Activated naive CD4-positive, alpha-beta T cell treated with anti-CD3 and anti-CD28 coated beads for 36 hours (primary cell): ENCODE results near the gene LCN12. TPM values are rescaled to one million over a fixed set of nuclear protein-coding genes. Genes with fewer than 3 reads are reported as not detected.

Source experiments
- CTCF ChIA-PET: fragments of 350-600 bp; sonication (Branson Sonifier 250); formaldehyde crosslinking; loops from one replicate; lab custom pipeline; 2021; ENCODE audit warnings: antibody characterized with exemption; lab: Charles Lee
- DNase-seq: peaks from one replicate; pipeline ENCODE4 v3.0.0-alpha.2; 2020
- H3K27ac Mint-ChIP-seq: one replicate; pipeline ENCODE4 v1.8.0; 2021; ENCODE audit warnings: mild to moderate bottlenecking, mixed read lengths
- H3K27me3 Mint-ChIP-seq: one replicate; pipeline ENCODE4 v1.8.0; 2021; ENCODE audit warnings: low read depth, mixed read lengths
- H3K36me3 Mint-ChIP-seq: one replicate; pipeline ENCODE4 v1.8.0; 2021; ENCODE audit warnings: low read depth, mixed read lengths
- H3K4me1 Mint-ChIP-seq: one replicate; pipeline ENCODE4 v1.8.0; 2021; ENCODE audit warnings: low read depth, mixed read lengths
- H3K4me3 Mint-ChIP-seq: one replicate; pipeline ENCODE4 v1.8.0; 2021; ENCODE audit warnings: mild to moderate bottlenecking, moderate library complexity, mixed read lengths
- H3K9me3 Mint-ChIP-seq: one replicate; pipeline ENCODE4 v1.8.0; 2021; ENCODE audit warnings: mixed read lengths
- intact Hi-C: fragments of 100-400 bp; cut with micrococcal nuclease; formaldehyde crosslinking; loops from one replicate; pipeline ENCODE4 v1.15.1; 2023
- total RNA-seq, 2 experiments: library from RNA; stranded (reverse); gene quantifications; one replicate each; pipeline ENCODE4 v1.2.3, GENCODE V29; 2021

Gene LCN12
- total RNA-seq, 2 experiments from 2014 or later: 1.1 to 1.9 TPM

DNA sequence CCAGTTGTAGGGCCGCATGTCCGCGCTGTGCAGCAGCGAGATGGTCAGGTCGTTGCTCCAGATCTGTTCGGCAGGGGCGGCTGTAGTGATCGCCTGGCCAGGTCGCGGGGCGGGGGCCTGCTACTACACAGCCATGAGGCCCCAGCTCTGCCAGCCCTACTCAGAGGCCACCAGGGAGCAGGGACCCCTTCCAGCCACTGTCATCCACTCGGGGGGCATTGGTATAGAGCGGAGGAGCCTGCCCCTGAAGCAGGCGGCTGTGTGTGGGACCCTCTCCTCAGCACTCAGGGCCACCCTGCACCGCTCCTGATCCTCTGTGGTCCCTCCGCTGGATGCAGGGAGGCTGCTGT, 9.2 kb upstream of the LCN12 start:
- Mint-ChIP-seq H3K27me3 (no peaks in the 10 kb centered on the region), H3K4me1 (peaks cover 9% of the 10 kb centered on the region), H3K27ac (no peak overlapping the region), H3K4me3 (peak overlapping the region; percentile 59), H3K9me3 (no peaks in the 10 kb centered on the region), H3K36me3 (peaks cover 20% of the 10 kb centered on the region)
- DNase-seq: no peak
- intact Hi-C loops: loop anchor here (1.0 kb wide), 1 partner anchor 41 kb away; no protein-coding TSS in a partner anchor
- CTCF ChIA-PET: no interaction called here

DNA sequence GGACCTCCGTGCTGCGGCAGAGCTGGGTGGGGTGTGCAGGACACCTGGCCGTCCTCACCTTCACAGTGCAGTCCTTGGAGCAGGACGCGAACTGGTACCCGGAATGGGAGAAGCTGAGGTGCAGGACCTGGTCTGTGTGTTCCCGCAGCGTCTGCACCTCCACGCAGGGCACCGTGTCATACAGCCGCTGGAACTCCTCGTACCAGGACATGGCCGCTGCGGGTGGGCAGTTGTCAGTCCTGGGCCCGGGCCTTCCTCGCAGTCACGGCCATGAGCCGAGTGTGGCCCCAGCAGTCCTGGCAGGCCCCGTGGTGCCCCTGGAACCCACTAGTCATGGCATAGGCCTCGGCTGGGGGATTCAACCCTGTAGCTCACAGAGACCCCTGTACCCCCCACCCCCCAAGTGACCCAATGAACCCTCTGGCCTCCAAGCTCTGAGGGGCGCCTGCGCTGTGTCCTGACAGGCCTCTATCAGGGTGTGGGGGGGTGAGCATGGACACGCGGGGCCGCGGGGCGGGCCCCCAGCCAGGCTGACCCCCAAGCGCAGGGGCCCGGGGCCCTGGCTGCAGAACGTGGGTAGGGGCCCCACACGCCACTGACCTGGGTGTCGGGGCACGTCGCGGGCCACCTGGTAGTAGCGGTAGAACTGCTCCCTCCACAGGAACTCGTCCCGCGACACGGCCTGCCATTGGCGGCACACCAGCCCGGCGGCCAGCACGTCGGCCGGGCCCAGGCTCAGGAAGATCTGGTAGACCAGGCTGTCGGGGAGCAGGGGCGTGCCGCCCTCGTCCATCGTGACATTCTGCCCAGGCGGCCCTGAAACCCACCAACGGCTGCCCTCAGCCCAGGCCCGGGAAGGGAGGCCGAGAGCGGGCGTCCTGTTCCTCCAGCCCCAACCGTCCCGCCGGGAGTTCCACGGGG, 8.5 kb upstream of the LCN12 start:
- Mint-ChIP-seq H3K36me3 (peaks cover 18% of the 10 kb centered on the region), H3K27ac (peak overlapping the region; percentile 74), H3K4me1 (peaks cover 9% of the 10 kb centered on the region), H3K27me3 (no peaks in the 10 kb centered on the region), H3K9me3 (no peaks in the 10 kb centered on the region), H3K4me3 (peak overlapping the region; percentile 77)
- CTCF ChIA-PET: interaction anchor here (0.9 kb wide), 1 partner anchor 56 kb away, joined by 3 read pairs; no protein-coding TSS in a partner anchor
- intact Hi-C loops: loop anchor here (1.0 to 2.0 kb wide), 5 partner anchors 41 to 153 kb away; partner anchors contain the start of genes AJM1, MAN1B1 and TMEM141
- peak; percentile 57 for DNase-seq

DNA sequence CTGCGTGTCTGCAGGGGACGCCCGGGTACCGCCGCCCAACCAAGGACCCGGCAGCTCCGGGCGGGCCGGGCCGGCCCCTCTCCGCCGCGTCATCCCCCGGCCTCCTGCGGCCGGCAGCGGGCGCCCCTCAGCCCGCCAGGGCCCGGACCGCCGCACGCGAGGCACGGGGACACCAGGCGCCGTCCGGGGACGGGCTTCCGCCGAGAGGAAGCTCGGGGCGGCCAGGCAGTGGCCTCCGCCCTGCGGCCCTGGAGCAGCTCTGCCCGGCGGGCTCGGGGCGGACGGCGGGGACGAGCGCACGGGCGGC, 7.9 kb upstream of the LCN12 start:
- H3K36me3 Mint-ChIP-seq: peaks cover 14% of the 10 kb centered on the region
- H3K9me3 Mint-ChIP-seq: no peaks in the 10 kb centered on the region
- H3K4me3 Mint-ChIP-seq: peak overlapping the region; percentile 77
- H3K27ac Mint-ChIP-seq: peak overlapping the region; percentile 74
- intact Hi-C loops: loop anchor here (1.0 to 2.0 kb wide), 4 partner anchors 62 to 153 kb away; partner anchors contain the start of genes AJM1, MAN1B1 and TMEM141
- CTCF ChIA-PET: interaction anchor here (0.8 to 0.9 kb wide), 2 partner anchors 57 to 101 kb away, joined by 3 read pairs; no protein-coding TSS in a partner anchor
- no peak for DNase-seq
- no peaks in the 10 kb centered on the region for H3K27me3 Mint-ChIP-seq
- peaks cover 9% of the 10 kb centered on the region for H3K4me1 Mint-ChIP-seq

DNA sequence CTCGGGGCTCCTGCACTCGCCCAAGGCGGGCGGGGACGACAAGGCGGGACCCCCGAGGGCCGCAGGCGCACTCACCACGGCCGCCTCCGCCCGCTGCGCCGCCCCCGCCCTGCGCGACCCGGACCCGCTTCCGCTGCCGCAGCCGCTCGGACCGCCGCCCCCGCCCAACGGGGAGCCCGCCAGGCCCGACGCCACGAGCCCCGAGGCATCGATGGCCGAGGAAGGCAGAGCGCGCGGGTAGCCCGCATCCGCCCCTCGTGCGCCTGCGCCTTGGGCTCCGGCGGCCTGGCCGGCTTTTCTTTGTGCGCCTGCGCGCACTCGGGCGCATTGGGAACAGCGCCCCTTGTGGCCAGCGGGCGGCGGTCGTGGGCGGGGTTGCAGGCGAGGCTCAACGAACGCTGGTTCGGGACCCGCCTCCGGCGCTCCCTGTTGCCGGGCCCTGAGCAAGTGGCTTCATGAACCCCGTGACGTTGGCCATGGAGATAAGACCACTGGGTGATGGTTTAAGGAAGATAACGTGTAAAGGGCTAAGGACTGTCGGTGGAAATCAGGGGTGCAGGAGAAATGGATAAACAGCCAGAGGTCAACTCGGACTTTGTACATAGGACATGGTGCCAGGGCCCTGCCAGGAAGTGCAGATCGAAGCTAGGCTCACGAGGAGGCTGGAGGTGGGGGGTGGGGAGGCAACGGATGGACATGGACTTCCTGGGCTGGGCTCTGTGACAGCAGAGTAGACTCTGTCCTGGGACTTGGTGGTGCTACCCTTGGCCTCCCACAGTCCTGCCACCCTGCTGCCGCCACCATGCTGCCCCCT, 7.3 kb upstream of the LCN12 start, which contains the start of the genes C8G and FBXW5:
TSS of gene C8G (plus strand) at position 725 of the 814 bp plus-strand sequence. CDS start at position 803, 78 bp downstream.
TSS of gene FBXW5 (minus strand) at position 220 of the 814 bp plus-strand sequence. CDS start 655 bp downstream, outside the sequence.
- peak; percentile 94 for DNase-seq
- peaks cover 9% of the 10 kb centered on the region for H3K4me1 Mint-ChIP-seq
- no peaks in the 10 kb centered on the region for H3K27me3 Mint-ChIP-seq
- H3K27ac Mint-ChIP-seq: peak within 1 kb of the TSS; percentile 81
- intact Hi-C loops: loop anchor here (1.0 to 2.0 kb wide), 4 partner anchors 62 to 154 kb away; partner anchors contain the start of genes AJM1, MAN1B1 and TMEM141
- H3K4me3 Mint-ChIP-seq: peak within 1 kb of the TSS; percentile 77
- CTCF ChIA-PET: interaction anchor here (0.6 to 1.1 kb wide), 4 partner anchors 49 to 101 kb away, joined by 3 to 4 read pairs (median 3); no protein-coding TSS in a partner anchor
- H3K36me3 Mint-ChIP-seq: peaks cover 11% of the 10 kb centered on the region
- H3K9me3 Mint-ChIP-seq: no peaks in the 10 kb centered on the region

DNA sequence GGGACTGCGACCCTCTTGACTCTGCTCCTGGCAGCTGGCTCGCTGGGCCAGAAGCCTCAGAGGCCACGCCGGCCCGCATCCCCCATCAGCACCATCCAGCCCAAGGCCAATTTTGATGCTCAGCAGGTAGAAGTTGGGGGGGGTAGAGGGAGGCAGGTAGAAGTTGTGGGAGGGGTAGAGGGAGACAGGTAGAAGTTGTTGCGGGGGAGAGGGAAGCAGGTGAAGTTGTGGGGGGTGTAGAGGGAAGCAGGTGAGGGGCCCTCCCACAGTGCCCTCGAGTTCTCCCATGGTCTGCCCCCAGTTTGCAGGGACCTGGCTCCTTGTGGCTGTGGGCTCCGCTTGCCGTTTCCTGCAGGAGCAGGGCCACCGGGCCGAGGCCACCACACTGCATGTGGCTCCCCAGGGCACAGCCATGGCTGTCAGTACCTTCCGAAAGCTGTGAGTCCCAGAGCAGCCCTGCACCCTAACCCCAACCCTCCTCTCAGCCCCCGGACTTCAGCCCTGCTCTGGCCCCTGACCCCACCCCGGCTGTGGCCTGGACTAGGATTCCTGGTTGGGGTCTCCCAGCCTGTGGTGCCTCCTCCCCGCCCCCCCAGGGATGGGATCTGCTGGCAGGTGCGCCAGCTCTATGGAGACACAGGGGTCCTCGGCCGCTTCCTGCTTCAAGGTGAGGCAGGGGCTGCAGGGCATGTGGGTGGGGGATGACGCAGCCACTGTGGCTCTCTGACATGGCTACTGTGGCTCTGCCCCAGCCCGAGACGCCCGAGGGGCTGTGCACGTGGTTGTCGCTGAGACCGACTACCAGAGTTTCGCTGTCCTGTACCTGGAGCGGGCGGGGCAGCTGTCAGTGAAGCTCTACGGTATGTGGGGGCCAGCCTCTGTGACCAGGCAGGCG, 6.5 kb upstream of the LCN12 start:
- no peak for DNase-seq
- Mint-ChIP-seq H3K4me3 (no peak overlapping the region), H3K4me1 (peaks cover 9% of the 10 kb centered on the region), H3K27me3 (no peaks in the 10 kb centered on the region), H3K9me3 (no peaks in the 10 kb centered on the region), H3K27ac (no peak overlapping the region), H3K36me3 (peaks cover 11% of the 10 kb centered on the region)
- intact Hi-C loops: loop anchor here (2.0 kb wide), 1 partner anchor 155 kb away; the partner anchor contains the start of gene TMEM141
- CTCF ChIA-PET: interaction anchor here (0.6 to 1.1 kb wide), 2 partner anchors 48 to 89 kb away, joined by 3 to 4 read pairs; no protein-coding TSS in a partner anchor

DNA sequence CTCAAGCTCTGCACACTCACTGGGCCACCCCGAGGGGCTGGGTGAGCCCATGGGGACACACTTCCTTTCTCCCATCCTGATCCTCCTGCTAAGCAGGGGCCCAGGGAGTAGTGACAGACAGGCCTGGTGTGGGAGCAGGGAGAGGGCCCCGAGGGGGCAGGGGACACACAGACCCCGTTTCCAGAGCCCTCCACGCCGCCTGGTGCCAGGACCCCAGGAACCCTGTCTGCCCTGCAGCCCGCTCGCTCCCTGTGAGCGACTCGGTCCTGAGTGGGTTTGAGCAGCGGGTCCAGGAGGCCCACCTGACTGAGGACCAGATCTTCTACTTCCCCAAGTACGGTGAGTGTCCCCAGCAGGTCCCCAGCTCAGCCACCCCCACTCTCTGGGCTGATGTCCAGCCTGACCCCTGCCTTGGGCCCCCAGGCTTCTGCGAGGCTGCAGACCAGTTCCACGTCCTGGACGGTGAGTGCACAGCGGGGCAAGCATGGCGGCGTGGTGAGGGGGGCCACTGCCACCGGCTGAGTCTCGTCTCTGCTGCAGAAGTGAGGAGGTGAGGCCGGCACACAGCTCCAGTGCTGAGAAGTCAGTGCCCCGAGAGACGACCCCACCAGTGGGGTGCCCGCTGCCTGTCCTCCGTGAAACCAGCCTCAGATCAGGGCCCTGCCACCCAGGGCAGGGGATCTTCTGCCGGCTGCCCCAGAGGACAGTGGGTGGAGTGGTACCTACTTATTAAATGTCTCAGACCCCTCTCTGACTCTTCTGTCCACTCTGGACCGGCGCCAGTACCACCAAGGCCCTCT, 5.6 kb upstream of the LCN12 start:
- Mint-ChIP-seq H3K4me1 (peaks cover 9% of the 10 kb centered on the region), H3K4me3 (no peak overlapping the region), H3K9me3 (no peaks in the 10 kb centered on the region), H3K27ac (no peak overlapping the region), H3K27me3 (no peaks in the 10 kb centered on the region), H3K36me3 (peaks cover 9% of the 10 kb centered on the region)
- intact Hi-C loops: no loop called here
- DNase-seq: no peak
- CTCF ChIA-PET: interaction anchor here (1.1 to 2.7 kb wide), 2 partner anchors 89 kb away, joined by 4 to 30 read pairs; no protein-coding TSS in a partner anchor

DNA sequence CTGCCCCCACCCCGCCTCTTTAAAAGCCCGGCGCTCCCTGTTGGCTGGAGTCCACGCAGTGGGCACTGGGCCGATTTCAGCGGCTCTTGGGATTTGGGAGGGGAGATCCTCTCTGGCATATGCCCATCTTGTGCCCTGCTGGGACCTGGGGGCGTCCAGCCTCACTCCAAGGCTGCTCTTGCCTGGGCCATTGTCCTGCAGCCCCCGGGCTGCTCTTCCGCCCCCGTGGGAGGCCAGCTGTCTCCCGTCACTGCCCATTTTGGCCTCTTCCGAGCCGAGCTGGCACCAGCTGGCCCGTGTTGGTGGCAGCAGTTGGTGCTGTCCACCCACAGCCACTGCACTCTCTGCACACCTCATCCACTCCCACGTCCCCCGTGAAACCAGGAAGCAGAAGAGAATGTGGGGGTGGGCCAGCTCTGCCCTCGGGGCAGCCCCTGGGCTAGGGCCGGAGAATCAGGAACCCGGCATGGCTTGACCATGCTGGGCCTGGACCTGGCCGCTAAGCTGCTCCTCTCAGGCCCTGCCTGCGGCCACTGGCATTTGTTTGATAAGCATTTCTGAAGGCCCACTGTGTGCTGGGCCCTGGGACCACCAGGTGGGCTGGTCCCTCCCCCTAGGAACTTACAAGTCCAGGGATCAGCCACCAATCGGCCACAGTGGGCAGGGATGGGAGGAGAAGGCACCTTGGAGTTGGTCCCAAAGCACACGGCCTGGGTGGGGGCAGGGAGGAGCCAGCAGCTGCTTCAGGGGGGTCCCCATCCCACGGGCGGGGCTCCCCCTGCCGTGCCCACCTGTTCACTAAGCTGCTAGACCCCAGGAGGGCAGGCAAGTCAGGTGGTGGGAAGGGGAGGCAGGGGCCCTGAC, 4.8 kb upstream of the LCN12 start:
- Mint-ChIP-seq H3K9me3 (no peaks in the 10 kb centered on the region), H3K27ac (no peak overlapping the region)
- no peak for DNase-seq

DNA sequence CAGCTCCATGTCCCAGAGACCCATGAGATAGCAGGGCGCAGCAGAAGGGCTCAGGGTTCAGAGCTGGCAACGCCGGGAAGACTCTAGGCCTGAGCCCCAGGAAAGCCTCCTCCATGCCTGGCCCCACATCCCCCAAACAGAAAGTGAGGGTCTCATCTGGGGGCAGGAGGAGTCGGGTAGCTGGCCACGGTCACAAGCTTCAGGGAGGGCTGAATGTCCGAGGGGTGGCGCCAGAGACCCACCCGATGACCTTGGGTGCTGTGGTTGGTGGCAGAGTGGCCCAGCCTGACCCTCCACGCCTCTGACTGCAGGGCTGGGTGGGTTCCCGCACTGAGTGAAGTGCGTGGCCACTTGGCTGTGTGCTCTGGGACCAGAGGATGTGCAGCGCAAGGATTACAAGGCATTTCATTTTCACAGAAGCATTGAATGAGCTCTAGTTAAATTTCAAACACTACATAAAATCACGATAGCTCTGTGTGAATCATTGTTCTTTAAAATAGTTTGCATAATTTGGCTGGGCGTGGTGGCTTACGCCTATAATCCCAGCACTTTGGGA, 4.0 kb upstream of the LCN12 start:
- Mint-ChIP-seq H3K36me3 (no peaks in the 10 kb centered on the region), H3K9me3 (no peaks in the 10 kb centered on the region), H3K27me3 (no peaks in the 10 kb centered on the region), H3K4me1 (peaks cover 7% of the 10 kb centered on the region), H3K4me3 (no peak overlapping the region), H3K27ac (no peak overlapping the region)
- CTCF ChIA-PET: interaction anchor here (0.7 to 2.7 kb wide), 14 partner anchors 11 to 294 kb away, joined by 3 to 30 read pairs (median 3); partner anchors contain the start of genes AJM1, MAN1B1 and SAPCD2
- peak; percentile 42 for DNase-seq
- intact Hi-C loops: loop anchor here (1.0 kb wide), 1 partner anchor 87 kb away; no protein-coding TSS in a partner anchor

More for the DNA sequence above, 4.8 kb upstream of the LCN12 start:
- Mint-ChIP-seq H3K36me3 (peaks cover 5% of the 10 kb centered on the region), H3K4me3 (no peak overlapping the region), H3K4me1 (peaks cover 7% of the 10 kb centered on the region), H3K27me3 (no peaks in the 10 kb centered on the region)
- CTCF ChIA-PET: interaction anchor here (1.0 to 2.7 kb wide), 9 partner anchors 19 to 128 kb away, joined by 3 to 30 read pairs (median 4); partner anchors contain the start of gene AJM1
- intact Hi-C loops: no loop called here

DNA sequence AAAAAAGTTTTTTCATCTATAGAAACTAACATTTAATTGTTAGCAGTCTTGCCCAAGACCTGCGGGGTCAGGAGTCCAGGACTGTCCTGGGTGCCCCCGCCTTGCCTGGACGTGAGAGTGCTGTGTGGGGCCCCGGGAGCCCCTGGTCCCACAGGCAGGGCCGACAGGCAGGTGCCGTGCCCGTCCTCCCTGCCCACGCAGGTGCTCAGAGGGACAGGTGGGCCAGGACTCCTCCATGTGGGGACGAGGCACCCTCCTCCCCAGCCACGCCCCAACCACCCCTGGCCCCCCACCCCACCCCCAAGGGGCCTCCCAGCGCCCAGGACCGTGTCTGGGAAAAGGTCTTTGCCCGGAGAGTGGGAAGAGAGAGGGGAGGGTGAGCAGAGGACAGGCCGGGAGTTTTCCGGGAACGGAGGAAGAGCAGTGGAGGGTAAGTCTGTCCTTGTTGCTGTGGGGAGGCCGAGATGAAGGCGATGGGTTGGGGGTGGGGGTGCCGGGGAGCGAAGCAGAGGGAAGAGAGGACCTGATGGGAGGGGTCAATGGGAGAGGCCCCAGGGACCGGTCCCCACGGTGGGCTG, 2.7 kb upstream of the LCN12 start:
- no peaks in the 10 kb centered on the region for H3K27me3 Mint-ChIP-seq
- H3K4me1 Mint-ChIP-seq: peaks cover 4% of the 10 kb centered on the region
- H3K36me3 Mint-ChIP-seq: no peaks in the 10 kb centered on the region
- no peak for DNase-seq
- CTCF ChIA-PET: interaction anchor here (2.7 kb wide), 1 partner anchor 86 kb away, joined by 30 read pairs; no protein-coding TSS in a partner anchor
- intact Hi-C loops: no loop called here
- H3K9me3 Mint-ChIP-seq: no peaks in the 10 kb centered on the region
- peak overlapping the region; percentile 71 for H3K27ac Mint-ChIP-seq
- H3K4me3 Mint-ChIP-seq: peak overlapping the region; percentile 80
